HAP-1 (cell line): ENCODE data around the gene ODAD3.
"Not testable (repeated sequence)": the region's sequence is repeated elsewhere in the genome, so short reads cannot be mapped to it uniquely, and the experiment has no call there.

Source experiments
- DNase-seq, 2 experiments: peaks; one replicate each; pipeline ENCODE4 v3.0.0-alpha.2; 2016 to 2020; ENCODE audit warnings: low spot score in 2 of 2
- H3K27me3 ChIP-seq: fragments of 250-450 bp; sonication (Bioruptor Pico); 2 replicates; pipeline ENCODE4 v1.5.1; 2020; ENCODE audit warnings: low read depth, mild to moderate bottlenecking, moderate library complexity
- H3K36me3 ChIP-seq: fragments of 250-450 bp; sonication (Bioruptor Pico); replicated peaks from 2 replicates; pipeline ENCODE4 v1.5.1; 2020; ENCODE audit warnings: mild to moderate bottlenecking
- H3K4me1 ChIP-seq: fragments of 250-450 bp; sonication (Bioruptor Pico); 2 replicates; pipeline ENCODE4 v1.5.1; 2020; ENCODE audit warnings: mild to moderate bottlenecking
- H3K4me3 ChIP-seq: fragments of 250-450 bp; sonication (Bioruptor Pico); 2 replicates; pipeline ENCODE4 v1.5.1; 2020; ENCODE audit warnings: mild to moderate bottlenecking, moderate library complexity
- H3K9me3 ChIP-seq: fragments of 250-450 bp; sonication (Bioruptor Pico); 2 replicates; pipeline ENCODE4 v1.5.1; 2020; ENCODE audit warnings: mild to moderate bottlenecking, moderate library complexity
- in situ Hi-C: fragments of 300-500 bp; cut with MboI; formaldehyde crosslinking; loops from 3 replicates; pipeline ENCODE4 v1.14.3; 2020; ENCODE audit warnings: low sequenced_read_pairs, inconsistent platforms, mixed read lengths

The ODAD3 gene

GRCh38 chr19:11397089-11397610, 37.8 kb downstream of the ODAD3 start:
- no peak overlapping the region for H3K4me3 ChIP-seq
- H3K27me3 ChIP-seq, result no peaks in the 10 kb centered on the region
- no peaks in the 10 kb centered on the region for H3K9me3 ChIP-seq
- no peaks in the 10 kb centered on the region for H3K36me3 ChIP-seq
- no peak for DNase-seq
- H3K4me1 ChIP-seq, result no peaks in the 10 kb centered on the region
- in situ Hi-C loops, result no loop called here

GRCh38 chr19:11390933-11391680, 43.8 kb downstream of the ODAD3 start:
- DNase-seq, result no peak
- H3K9me3 ChIP-seq, result no peaks in the 10 kb centered on the region
- H3K36me3 ChIP-seq, result no peaks in the 10 kb centered on the region
- in situ Hi-C loops, result no loop called here
- H3K4me1 ChIP-seq, result no peaks in the 10 kb centered on the region
- H3K27me3 ChIP-seq, result no peaks in the 10 kb centered on the region
- no peak overlapping the region for H3K4me3 ChIP-seq

GRCh38 chr19:11390359-11390758, 44.6 kb downstream of the ODAD3 start:
- Histone ChIP-seq H3K9me3 (no peaks in the 10 kb centered on the region), H3K4me1 (no peaks in the 10 kb centered on the region), H3K36me3 (no peaks in the 10 kb centered on the region), H3K27me3 (no peaks in the 10 kb centered on the region), H3K4me3 (no peak overlapping the region)
- DNase-seq, result no peak
- in situ Hi-C loops, result no loop called here

GRCh38 chr19:11387162-11388034, 47.5 kb downstream of the ODAD3 start:
- peaks cover 7% of the 10 kb centered on the region for H3K4me1 ChIP-seq
- H3K36me3 ChIP-seq, result no peaks in the 10 kb centered on the region
- H3K9me3 ChIP-seq, result no peaks in the 10 kb centered on the region
- no peak overlapping the region for H3K4me3 ChIP-seq
- no peaks in the 10 kb centered on the region for H3K27me3 ChIP-seq
- in situ Hi-C loops, result no loop called here
- no peak for DNase-seq

GRCh38 chr19:11384778-11385129, 50.2 kb downstream of the ODAD3 start:
- H3K4me1 ChIP-seq, result peaks cover 16% of the 10 kb centered on the region
- no peak for DNase-seq

GRCh38 chr19:11383706-11384048, 51.2 kb downstream of the ODAD3 start:
- H3K4me3 ChIP-seq, result peak overlapping the region; percentile 30
- no peak for DNase-seq
- H3K36me3 ChIP-seq, result no peaks in the 10 kb centered on the region
- H3K27me3 ChIP-seq, result no peaks in the 10 kb centered on the region
- in situ Hi-C loops, result no loop called here
- no peaks in the 10 kb centered on the region for H3K9me3 ChIP-seq
- peaks cover 16% of the 10 kb centered on the region for H3K4me1 ChIP-seq

More at GRCh38 chr19:11384778-11385129, 50.2 kb downstream of the ODAD3 start:
- Histone ChIP-seq H3K9me3 (no peaks in the 10 kb centered on the region), H3K36me3 (no peaks in the 10 kb centered on the region), H3K4me3 (no peak overlapping the region), H3K27me3 (no peaks in the 10 kb centered on the region)
- in situ Hi-C loops, result no loop called here

- in situ Hi-C loops, result no loop called here
- Histone ChIP-seq H3K9me3 (no peaks in the 10 kb centered on the region), H3K4me3 (peak overlapping the region; percentile 30), H3K4me1 (peaks cover 16% of the 10 kb centered on the region), H3K27me3 (no peaks in the 10 kb centered on the region), H3K36me3 (no peaks in the 10 kb centered on the region)
- peak in 1 of 2 experiments; percentile 69 for DNase-seq
These were observed 51.8 kb downstream of the ODAD3 start for GRCh38 chr19:11382898-11383705.

GRCh38 chr19:11380653-11381537, 54.0 kb downstream of the ODAD3 start:
- Histone ChIP-seq H3K4me3 (peak overlapping the region; percentile 52), H3K4me1 (peaks cover 22% of the 10 kb centered on the region), H3K27me3 (no peaks in the 10 kb centered on the region), H3K9me3 (no peaks in the 10 kb centered on the region), H3K36me3 (peaks cover 6% of the 10 kb centered on the region; the same call in 1 of the 2 replicates)
- in situ Hi-C loops, result no loop called here
- peak; percentile 98 to 99 for DNase-seq

- H3K9me3 ChIP-seq, result no peaks in the 10 kb centered on the region
- peaks cover 6% of the 10 kb centered on the region; the same call in 1 of the 2 replicates for H3K36me3 ChIP-seq
- peaks cover 27% of the 10 kb centered on the region for H3K4me1 ChIP-seq
- in situ Hi-C loops, result no loop called here
- no peaks in the 10 kb centered on the region for H3K27me3 ChIP-seq
- no peak for DNase-seq
- peak overlapping the region; percentile 52 for H3K4me3 ChIP-seq
These were observed 55.0 kb downstream of the ODAD3 start for GRCh38 chr19:11379857-11380350.

- in situ Hi-C loops, H3K36me3 ChIP-seq, DNase-seq, H3K4me3 ChIP-seq, H3K27me3 ChIP-seq, H3K9me3 ChIP-seq: not testable (repeated sequence)
- H3K4me1 ChIP-seq, result peaks cover 27% of the 10 kb centered on the region
These were observed 55.6 kb downstream of the ODAD3 start for GRCh38 chr19:11379269-11379845.

- Histone ChIP-seq H3K9me3 (no peaks in the 10 kb centered on the region), H3K36me3 (peaks cover 6% of the 10 kb centered on the region; the same call in 1 of the 2 replicates), H3K4me3 (no peak overlapping the region), H3K4me1 (peaks cover 33% of the 10 kb centered on the region), H3K27me3 (no peaks in the 10 kb centered on the region)
- in situ Hi-C loops, result no loop called here
- DNase-seq, result peak; percentile 34 to 79
These were observed 56.4 kb downstream of the ODAD3 start for GRCh38 chr19:11378319-11379189.

- H3K27me3 ChIP-seq, result no peaks in the 10 kb centered on the region
- H3K36me3 ChIP-seq, result peaks cover 6% of the 10 kb centered on the region; the same call in 1 of the 2 replicates
- no peaks in the 10 kb centered on the region for H3K9me3 ChIP-seq
- DNase-seq, result no peak
- no peak overlapping the region for H3K4me3 ChIP-seq
- in situ Hi-C loops, result no loop called here
- peaks cover 28% of the 10 kb centered on the region for H3K4me1 ChIP-seq
These were observed 57.2 kb downstream of the ODAD3 start for GRCh38 chr19:11377756-11378155.
